ENCODE data around the gene TIGIT.
A peak's percentile ranks its signal among the peaks of the same experiment; 100 is the strongest.

The TIGIT gene

DNA sequence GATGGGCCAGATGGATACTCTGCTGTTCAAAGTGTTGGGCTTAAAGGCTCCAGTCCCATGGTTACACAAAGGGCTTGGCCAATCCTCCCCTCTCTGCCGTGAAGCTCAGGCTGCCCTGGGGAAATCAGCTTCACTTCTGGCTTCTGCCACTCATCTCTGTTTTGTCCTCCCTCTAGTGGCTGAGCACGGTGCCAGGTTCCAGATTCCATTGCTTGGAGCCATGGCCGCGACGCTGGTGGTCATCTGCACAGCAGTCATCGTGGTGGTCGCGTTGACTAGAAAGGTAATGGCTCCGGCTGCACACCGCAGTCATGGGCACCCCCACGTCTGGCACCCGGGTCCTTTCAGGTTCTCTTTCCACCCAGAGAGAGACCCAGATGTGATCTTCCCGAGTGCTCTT, 5.6 kb downstream of the TIGIT start:
- Mint-ChIP-seq H3K9me3 (no peaks in the 10 kb centered on the region), H3K27ac (peak overlapping the region; percentile 76), H3K4me3 (peak overlapping the region; percentile 70), H3K36me3 (peaks cover 75% of the 10 kb centered on the region), H3K4me1 (peaks cover 53% of the 10 kb centered on the region)
- ATAC-seq = peak; percentile 66
- DNase-seq (ENCODE audit: low spot score in 2 of 2) = no peak

DNA sequence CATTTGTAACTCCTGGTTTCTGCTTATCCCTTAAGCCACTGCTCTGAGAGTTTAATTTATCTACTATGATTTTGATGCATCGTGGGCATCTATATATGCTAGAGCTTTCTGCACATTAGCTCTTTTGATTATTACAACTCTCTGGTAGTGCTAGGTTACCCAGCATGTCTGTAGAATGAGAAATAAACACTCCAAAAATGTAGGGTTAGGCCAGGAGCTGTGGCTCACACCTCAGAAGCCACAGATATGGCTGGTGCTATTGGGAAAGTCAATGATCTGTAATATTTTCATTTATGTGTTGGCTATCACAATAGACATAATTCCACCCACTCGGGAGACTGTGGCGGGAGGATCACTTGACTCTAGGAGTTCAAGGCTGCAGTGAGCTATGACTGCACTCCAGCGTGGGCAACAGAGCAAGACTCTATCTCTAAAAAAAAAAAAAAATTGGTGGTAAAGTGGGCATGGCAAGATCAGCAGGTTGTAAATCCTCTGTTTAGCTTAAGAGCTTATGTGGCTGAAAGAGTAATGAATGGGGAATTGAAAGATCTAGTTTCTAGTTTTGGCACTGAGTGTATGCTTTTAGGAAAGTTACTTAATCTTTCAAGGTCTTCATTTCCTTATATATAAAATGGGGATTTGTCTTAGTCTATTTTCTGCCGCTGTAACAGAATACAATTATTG, 6.3 kb downstream of the TIGIT start:
- DNase-seq (ENCODE audit: low spot score in 2 of 2) = no peak
- Mint-ChIP-seq H3K9me3 (no peaks in the 10 kb centered on the region), H3K36me3 (peaks cover 79% of the 10 kb centered on the region), H3K4me1 (peaks cover 51% of the 10 kb centered on the region), H3K4me3 (peak overlapping the region; percentile 70), H3K27ac (peak overlapping the region; percentile 76)
- no peak for ATAC-seq

DNA sequence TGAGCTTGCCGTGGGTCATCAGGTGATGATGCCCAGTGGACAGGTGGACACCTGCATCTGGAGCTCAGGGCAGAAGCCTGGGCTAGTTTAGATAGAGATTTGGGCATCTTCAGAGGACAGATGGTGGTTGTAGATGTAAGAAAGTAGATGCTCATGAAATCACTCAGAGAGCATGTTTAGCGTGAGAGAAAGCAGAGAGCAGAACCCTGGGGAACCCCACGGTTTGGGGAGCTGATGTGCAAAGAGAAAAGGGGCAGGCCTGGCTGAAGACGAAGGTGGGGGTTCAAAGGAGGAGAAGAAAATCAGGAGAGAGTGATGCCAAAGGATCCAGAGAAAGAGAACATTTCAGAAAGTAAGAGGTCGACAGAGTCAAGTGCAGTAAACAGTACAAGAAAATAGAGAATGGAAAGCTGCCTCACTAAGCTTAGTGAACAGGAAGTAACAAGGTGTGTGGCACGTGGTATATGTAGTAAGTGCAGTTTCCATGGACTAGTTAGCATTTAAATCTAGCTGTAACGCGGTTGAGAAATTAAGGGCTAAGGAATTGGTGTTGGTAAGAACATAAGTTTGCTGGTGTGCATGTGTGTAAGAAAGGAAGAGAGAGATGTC, 13.5 kb downstream of the TIGIT start:
- DNase-seq (ENCODE audit: low spot score in 2 of 2) (peak in 1 of 2 donors; percentile 75), ATAC-seq (peak; percentile 63)
- Mint-ChIP-seq H3K9me3 (no peaks in the 10 kb centered on the region), H3K4me3 (peak overlapping the region; percentile 59), H3K27ac (peak overlapping the region; percentile 93), H3K36me3 (peaks cover 67% of the 10 kb centered on the region), H3K4me1 (peaks cover 60% of the 10 kb centered on the region)

DNA sequence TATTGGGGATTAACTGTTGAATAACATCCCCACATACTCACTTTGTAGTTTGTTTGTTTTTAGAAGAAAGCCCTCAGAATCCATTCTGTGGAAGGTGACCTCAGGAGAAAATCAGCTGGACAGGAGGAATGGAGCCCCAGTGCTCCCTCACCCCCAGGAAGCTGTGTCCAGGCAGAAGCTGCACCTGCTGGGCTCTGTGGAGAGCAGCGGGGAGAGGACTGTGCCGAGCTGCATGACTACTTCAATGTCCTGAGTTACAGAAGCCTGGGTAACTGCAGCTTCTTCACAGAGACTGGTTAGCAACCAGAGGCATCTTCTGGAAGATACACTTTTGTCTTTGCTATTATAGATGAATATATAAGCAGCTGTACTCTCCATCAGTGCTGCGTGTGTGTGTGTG, 14.0 kb downstream of the TIGIT start:
- H3K4me1 Mint-ChIP-seq = peaks cover 60% of the 10 kb centered on the region
- peaks cover 67% of the 10 kb centered on the region for H3K36me3 Mint-ChIP-seq
- H3K4me3 Mint-ChIP-seq = peak overlapping the region; percentile 59

DNA sequence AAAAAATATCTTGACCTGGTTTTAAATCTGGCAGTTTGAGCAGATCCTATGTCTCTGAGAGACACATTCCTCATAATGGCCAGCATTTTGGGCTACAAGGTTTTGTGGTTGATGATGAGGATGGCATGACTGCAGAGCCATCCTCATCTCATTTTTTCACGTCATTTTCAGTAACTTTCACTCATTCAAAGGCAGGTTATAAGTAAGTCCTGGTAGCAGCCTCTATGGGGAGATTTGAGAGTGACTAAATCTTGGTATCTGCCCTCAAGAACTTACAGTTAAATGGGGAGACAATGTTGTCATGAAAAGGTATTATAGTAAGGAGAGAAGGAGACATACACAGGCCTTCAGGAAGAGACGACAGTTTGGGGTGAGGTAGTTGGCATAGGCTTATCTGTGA, 14.5 kb downstream of the TIGIT start:
- Mint-ChIP-seq H3K9me3 (no peaks in the 10 kb centered on the region), H3K27ac (peak overlapping the region; percentile 93), H3K36me3 (peaks cover 71% of the 10 kb centered on the region), H3K4me1 (peaks cover 62% of the 10 kb centered on the region), H3K4me3 (peak overlapping the region; percentile 59)
- ATAC-seq (peak; percentile 76), DNase-seq (ENCODE audit: low spot score in 2 of 2) (no peak)

More for the DNA sequence above, 14.0 kb downstream of the TIGIT start:
- ATAC-seq (no peak), DNase-seq (ENCODE audit: low spot score in 2 of 2) (no peak)
- no peaks in the 10 kb centered on the region for H3K9me3 Mint-ChIP-seq
- peak overlapping the region; percentile 93 for H3K27ac Mint-ChIP-seq

DNA sequence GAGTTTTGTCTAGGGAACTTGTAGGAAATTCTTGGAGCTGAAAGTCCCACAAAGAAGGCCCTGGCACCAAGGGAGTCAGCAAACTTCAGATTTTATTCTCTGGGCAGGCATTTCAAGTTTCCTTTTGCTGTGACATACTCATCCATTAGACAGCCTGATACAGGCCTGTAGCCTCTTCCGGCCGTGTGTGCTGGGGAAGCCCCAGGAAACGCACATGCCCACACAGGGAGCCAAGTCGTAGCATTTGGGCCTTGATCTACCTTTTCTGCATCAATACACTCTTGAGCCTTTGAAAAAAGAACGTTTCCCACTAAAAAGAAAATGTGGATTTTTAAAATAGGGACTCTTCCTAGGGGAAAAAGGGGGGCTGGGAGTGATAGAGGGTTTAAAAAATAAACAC, 15.0 kb downstream of the TIGIT start:
- peak overlapping the region; percentile 93 for H3K27ac Mint-ChIP-seq
- DNase-seq (ENCODE audit: low spot score in 2 of 2) (no peak), ATAC-seq (peak; percentile 86)
- H3K36me3 Mint-ChIP-seq = peaks cover 72% of the 10 kb centered on the region
- peak overlapping the region; percentile 59 for H3K4me3 Mint-ChIP-seq
- H3K9me3 Mint-ChIP-seq = no peaks in the 10 kb centered on the region
- peaks cover 66% of the 10 kb centered on the region for H3K4me1 Mint-ChIP-seq

DNA sequence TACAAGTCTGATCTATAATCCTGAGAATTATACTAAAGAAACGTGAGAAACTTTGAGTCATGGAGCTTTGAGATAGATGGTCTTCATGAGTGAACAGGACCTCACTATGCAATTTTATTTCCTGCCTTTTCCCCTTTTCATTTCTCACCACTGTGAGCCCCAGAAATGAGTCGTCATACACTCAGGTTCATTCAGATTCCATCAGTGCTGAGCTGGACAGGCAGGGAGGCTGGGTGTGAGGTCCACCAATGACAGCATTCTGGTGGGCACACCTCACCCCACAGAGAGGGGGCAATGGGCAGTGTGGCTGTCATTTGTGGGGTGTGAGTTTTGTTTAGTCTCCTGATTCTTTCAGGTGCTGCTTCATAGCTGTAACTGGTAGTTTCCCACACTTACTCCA, 16.9 kb downstream of the TIGIT start:
- DNase-seq (ENCODE audit: low spot score in 2 of 2) = no peak
- H3K36me3 Mint-ChIP-seq = peaks cover 62% of the 10 kb centered on the region
- peak overlapping the region; percentile 77 for H3K27ac Mint-ChIP-seq
- no peak overlapping the region for H3K4me3 Mint-ChIP-seq
- ATAC-seq = peak; percentile 39
- no peaks in the 10 kb centered on the region for H3K9me3 Mint-ChIP-seq
- H3K4me1 Mint-ChIP-seq = peaks cover 69% of the 10 kb centered on the region

DNA sequence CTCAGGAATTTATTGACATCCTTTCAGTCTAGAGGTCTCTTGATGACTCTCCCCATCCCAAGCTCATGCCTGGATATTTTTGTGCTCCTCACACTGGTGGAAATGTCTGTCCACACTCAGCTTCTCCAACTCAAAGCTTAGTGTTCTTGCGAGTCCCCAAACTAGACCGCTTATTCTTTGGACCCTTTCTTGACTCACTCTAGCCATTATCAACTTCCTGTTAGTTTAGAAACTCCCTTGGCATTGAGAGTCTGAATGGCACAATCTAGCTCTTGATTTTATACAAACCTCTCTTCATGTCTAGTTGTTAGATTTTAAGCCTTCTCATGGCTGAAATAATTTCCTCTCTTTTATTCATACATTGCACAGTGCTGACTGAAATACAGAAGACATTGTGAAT, 19.6 kb downstream of the TIGIT start:
- DNase-seq (ENCODE audit: low spot score in 2 of 2) (no peak), ATAC-seq (peak; percentile 29)
- H3K4me1 Mint-ChIP-seq = peaks cover 74% of the 10 kb centered on the region
- H3K36me3 Mint-ChIP-seq = peaks cover 45% of the 10 kb centered on the region
- no peaks in the 10 kb centered on the region for H3K9me3 Mint-ChIP-seq
- peak overlapping the region; percentile 64 for H3K27ac Mint-ChIP-seq
- H3K4me3 Mint-ChIP-seq = peak overlapping the region; percentile 3

DNA sequence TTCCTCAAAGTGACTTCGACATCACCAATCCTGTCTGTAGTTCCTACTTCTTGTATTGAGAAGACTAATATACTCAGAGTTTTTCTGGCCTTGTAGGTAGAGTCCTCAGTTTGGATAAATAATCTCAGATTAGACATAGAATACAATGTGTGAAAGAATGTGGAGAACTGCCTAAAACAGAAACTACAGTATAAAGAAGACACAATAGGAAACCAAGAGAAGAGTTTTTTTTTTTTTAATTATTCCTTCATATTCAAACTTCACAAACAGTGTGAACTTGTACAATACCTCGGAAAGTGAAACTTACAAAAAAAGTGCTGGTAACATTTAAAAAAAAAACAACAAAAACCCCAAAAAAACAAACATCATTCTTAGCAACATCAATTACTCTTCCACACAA, 20.5 kb downstream of the TIGIT start:
- ATAC-seq (no peak), DNase-seq (ENCODE audit: low spot score in 2 of 2) (no peak)
- H3K27ac Mint-ChIP-seq = peak overlapping the region; percentile 64
- H3K9me3 Mint-ChIP-seq = no peaks in the 10 kb centered on the region
- H3K4me3 Mint-ChIP-seq = peak overlapping the region; percentile 3
- peaks cover 73% of the 10 kb centered on the region for H3K4me1 Mint-ChIP-seq
- peaks cover 40% of the 10 kb centered on the region for H3K36me3 Mint-ChIP-seq

DNA sequence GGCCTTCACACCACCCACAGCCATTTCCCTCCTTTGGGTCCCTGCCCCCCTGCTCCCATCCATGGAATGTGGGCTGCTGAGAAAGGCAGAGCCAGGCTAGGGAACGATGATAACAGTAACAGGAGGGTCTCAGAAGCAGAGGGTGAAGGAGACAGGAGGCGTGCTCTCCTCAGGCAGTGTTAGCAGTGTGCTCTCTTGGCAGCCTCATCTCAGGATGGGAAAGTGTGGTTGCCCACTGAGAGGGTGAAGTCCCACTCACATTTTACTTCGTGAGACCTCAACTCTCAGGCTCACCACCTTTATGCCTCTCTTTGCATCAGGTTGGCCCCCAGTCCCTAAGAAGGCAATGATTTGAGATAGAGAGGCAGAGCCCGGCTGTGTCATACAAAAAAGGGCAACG, 24.5 kb downstream of the TIGIT start:
- Mint-ChIP-seq H3K9me3 (no peaks in the 10 kb centered on the region), H3K27ac (peak overlapping the region; percentile 60), H3K4me3 (peak overlapping the region; percentile 52), H3K36me3 (peaks cover 20% of the 10 kb centered on the region), H3K4me1 (peaks cover 84% of the 10 kb centered on the region)
- ATAC-seq (peak; percentile 79), DNase-seq (ENCODE audit: low spot score in 2 of 2) (no peak)

DNA sequence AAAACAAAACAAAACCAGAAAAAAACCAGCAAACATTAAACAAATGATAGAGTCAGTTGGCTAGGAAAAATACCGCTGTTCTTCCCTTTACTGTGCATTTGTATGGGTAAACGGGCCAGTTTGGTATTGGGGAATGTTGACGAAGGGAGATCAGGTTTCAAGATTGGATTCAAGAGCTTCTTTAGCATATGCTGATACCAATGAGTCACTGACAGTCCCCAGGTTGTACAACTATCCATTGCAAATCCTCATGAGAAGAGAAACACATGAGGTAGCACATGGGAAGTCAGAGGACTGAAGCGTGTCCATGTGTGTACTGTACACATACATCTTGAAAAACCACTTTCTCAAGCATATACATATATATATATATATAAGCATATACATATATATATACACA, 25.6 kb downstream of the TIGIT start:
- peaks cover 84% of the 10 kb centered on the region for H3K4me1 Mint-ChIP-seq
- DNase-seq (ENCODE audit: low spot score in 2 of 2) = no peak
- no peak overlapping the region for H3K27ac Mint-ChIP-seq
- H3K36me3 Mint-ChIP-seq = peaks cover 8% of the 10 kb centered on the region
- no peak overlapping the region for H3K4me3 Mint-ChIP-seq
- H3K9me3 Mint-ChIP-seq = no peaks in the 10 kb centered on the region
- no peak for ATAC-seq

DNA sequence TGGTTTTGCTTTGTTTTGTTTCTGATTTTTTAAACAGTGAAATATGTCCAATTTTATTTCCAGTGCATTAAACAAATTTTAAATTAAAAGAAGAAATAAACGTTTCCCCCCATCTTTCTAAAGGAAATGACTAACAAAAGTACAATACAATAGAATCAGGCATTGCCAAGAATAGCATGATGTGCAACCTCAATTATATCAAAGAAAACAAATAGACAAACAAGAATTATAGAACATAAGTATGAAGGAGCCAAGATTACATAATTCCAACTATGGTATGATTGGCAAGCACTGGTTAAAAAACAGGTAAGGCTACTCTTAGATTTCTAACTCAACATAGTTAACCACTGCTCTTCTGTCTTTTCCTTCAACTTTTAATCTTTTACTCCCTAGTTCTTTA, 26.4 kb downstream of the TIGIT start:
- no peaks in the 10 kb centered on the region for H3K9me3 Mint-ChIP-seq
- no peak overlapping the region for H3K27ac Mint-ChIP-seq
- no peak overlapping the region for H3K4me3 Mint-ChIP-seq
- H3K36me3 Mint-ChIP-seq = peaks cover 6% of the 10 kb centered on the region
- ATAC-seq (no peak), DNase-seq (ENCODE audit: low spot score in 2 of 2) (no peak)
- H3K4me1 Mint-ChIP-seq = peaks cover 84% of the 10 kb centered on the region

DNA sequence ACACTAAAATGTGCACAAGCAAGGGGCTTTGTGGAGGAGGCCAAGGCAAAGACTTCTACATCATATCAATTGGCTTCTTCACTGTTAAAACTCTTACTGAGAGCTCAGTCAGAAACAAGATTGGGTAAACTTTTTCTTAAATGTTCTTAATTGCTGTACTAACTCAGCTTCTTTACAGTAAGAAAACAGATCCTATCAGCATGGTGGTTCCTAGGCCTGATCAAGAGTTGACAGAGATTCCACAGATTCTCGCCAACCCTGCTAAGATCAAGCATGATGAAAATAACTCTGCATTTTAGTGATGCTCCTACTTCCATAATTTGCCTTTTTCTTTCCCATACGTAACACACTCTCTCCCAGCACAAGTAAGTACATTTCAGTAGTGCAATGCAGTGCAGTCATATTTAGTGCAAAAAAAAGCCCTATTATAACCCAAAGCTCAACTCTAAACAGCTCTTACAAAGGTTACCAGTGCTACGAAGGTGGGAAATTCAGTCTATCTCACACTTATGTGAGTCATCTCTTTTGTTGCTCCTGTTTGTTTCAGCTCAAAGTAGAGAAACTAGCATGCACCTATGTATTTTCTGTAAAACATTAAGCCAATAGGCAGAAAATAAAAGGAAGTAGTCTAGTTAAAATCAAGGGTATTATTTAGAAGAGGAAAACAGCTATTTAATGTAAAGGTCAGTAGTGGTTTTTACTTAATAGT, 29.9 kb downstream of the TIGIT start:
- Mint-ChIP-seq H3K36me3 (peaks cover 8% of the 10 kb centered on the region), H3K9me3 (no peaks in the 10 kb centered on the region), H3K4me3 (peak overlapping the region; percentile 13), H3K4me1 (peaks cover 74% of the 10 kb centered on the region), H3K27ac (peak overlapping the region; percentile 12)
- no peak for DNase-seq (ENCODE audit: low spot score in 2 of 2)
- ATAC-seq = peak; percentile 73

DNA sequence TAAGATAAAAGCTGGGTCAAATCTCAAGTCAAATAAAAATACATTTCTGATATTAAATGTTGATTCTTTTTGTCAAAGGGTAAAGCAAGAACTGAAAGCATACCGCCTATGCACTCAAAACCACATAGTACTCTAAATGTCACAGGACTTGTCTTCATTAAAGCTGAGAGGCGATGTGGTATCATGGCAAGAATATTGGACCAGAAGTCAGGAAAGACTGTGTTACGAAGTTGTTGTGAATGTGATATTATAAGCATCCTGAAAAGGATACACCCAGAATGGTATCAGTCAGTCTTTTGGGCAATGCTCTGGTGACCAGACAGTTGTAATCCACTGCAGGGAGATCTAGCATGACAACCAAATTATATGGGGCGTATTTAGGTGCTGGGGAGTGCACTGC, 33.8 kb downstream of the TIGIT start:
- DNase-seq (ENCODE audit: low spot score in 2 of 2) (no peak), ATAC-seq (no peak)
- Mint-ChIP-seq H3K4me1 (peaks cover 69% of the 10 kb centered on the region), H3K9me3 (peaks cover 2% of the 10 kb centered on the region), H3K27ac (peak overlapping the region; percentile 90), H3K4me3 (peak overlapping the region; percentile 61), H3K36me3 (peaks cover 17% of the 10 kb centered on the region)

DNA sequence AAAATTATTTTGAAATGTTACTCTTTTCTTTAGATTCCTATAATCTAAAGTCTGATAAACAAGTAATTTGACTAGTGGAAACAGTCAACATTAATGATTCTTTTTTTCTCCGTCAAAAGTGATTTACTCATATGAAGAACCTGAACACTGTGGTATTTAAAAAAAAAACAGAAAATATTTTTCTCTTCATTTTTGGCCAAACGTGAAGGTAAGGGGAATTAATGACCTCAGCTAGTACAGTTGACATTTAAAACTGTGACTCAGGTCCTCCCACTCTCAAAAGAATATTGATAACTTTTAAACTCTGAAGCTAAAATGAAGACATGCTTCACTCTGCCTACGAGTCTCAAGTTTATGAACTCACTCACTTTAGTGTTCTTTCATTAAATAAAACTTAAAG, 34.5 kb downstream of the TIGIT start:
- H3K4me1 Mint-ChIP-seq = peaks cover 71% of the 10 kb centered on the region
- H3K4me3 Mint-ChIP-seq = peak overlapping the region; percentile 61
- DNase-seq (ENCODE audit: low spot score in 2 of 2) (no peak), ATAC-seq (peak; percentile 68)
- peaks cover 17% of the 10 kb centered on the region for H3K36me3 Mint-ChIP-seq
- peak overlapping the region; percentile 90 for H3K27ac Mint-ChIP-seq
- peaks cover 2% of the 10 kb centered on the region for H3K9me3 Mint-ChIP-seq

DNA sequence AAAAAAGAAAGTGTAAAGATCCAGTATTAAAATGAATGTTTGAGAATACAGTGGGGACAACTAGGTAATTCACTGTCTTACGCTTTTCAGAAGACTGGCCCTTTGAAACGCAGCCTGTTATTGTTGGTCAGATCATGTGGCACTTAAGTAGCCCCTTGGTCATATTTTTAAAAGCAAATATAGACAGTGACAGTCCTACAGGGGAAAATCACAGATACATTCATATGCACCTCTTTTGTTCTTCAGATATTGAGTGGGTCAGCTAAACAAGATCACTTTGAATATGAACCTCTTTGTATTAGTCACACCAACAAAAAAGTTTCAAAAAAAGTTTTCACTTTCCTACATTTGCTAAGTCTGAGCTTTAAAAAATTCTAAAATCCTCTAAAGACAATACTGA, 36.0 kb downstream of the TIGIT start:
- Mint-ChIP-seq H3K36me3 (peaks cover 17% of the 10 kb centered on the region), H3K9me3 (peaks cover 2% of the 10 kb centered on the region), H3K4me3 (peak overlapping the region; percentile 10), H3K27ac (peak overlapping the region; percentile 90), H3K4me1 (peaks cover 71% of the 10 kb centered on the region)
- ATAC-seq = peak; percentile 65
- no peak for DNase-seq (ENCODE audit: low spot score in 2 of 2)
